Natural killer cell (primary cell): ENCODE results near the gene BSDC1. TPM values are rescaled to one million over a fixed set of nuclear protein-coding genes. Genes with fewer than 3 reads are reported as not detected.
A peak's percentile ranks its signal among the peaks of the same experiment; 100 is the strongest.

ENCODE experiments used
- ATAC-seq, 3 donors: fragments of 150-1000 bp in 2 of 3; fragments of 200-7000 bp in 1 of 3; cut with Tn5 transposase; 1 replicate in 1 of 3; 2 replicates in 2 of 3; pipeline ENCODE4 v1.10.0; 2021; ENCODE audit warnings: mild to moderate bottlenecking in 2 of 3, moderate library complexity in 2 of 3
- DNase-seq, 2 donors: peaks; one replicate each; pipeline versions ENCODE4 v3.0.0 to v3.0.0-alpha.2; 2013 to 2021; ENCODE audit warnings: mixed read lengths in 1 of 2
- H3K27ac ChIP-seq: one replicate; pipeline ENCODE4 v1.5.1; 2013; ENCODE audit warnings: mild to moderate bottlenecking, low read length
- H3K27me3 ChIP-seq: one replicate; pipeline ENCODE4 v1.6.1; 2013; ENCODE audit warnings: low read length; ENCODE audit not compliant: control insufficient read depth, insufficient read depth
- H3K36me3 ChIP-seq: one replicate; pipeline ENCODE4 v1.6.1; 2013; ENCODE audit warnings: low read length; ENCODE audit not compliant: control insufficient read depth, insufficient read depth
- H3K4me1 ChIP-seq: one replicate; pipeline ENCODE4 v1.6.1; 2013; ENCODE audit warnings: low read length; ENCODE audit not compliant: control insufficient read depth, insufficient read depth
- H3K4me3 ChIP-seq: one replicate; pipeline ENCODE4 v1.5.1; 2013; ENCODE audit warnings: low read length
- H3K9me3 ChIP-seq: one replicate; pipeline ENCODE4 v1.6.1; 2013; ENCODE audit warnings: low read length; ENCODE audit not compliant: control insufficient read depth, insufficient read depth
- H3K27ac Mint-ChIP-seq, 2 donors: one replicate each; pipeline ENCODE4 v1.8.0; 2022; ENCODE audit warnings: mild to moderate bottlenecking in 2 of 2, mixed read lengths in 2 of 2, moderate library complexity in 1 of 2
- H3K27me3 Mint-ChIP-seq, 2 donors: one replicate each; pipeline ENCODE4 v1.8.0; 2022; ENCODE audit warnings: low read depth in 2 of 2, mixed read lengths in 2 of 2
- H3K36me3 Mint-ChIP-seq: one replicate; pipeline ENCODE4 v1.8.0; 2022; ENCODE audit warnings: mixed read lengths
- H3K4me1 Mint-ChIP-seq, 2 donors: one replicate each; pipeline ENCODE4 v1.8.0; 2022; ENCODE audit warnings: mixed read lengths in 2 of 2
- H3K4me3 Mint-ChIP-seq: one replicate; pipeline ENCODE4 v1.8.0; 2022; ENCODE audit warnings: mild to moderate bottlenecking, moderate library complexity, mixed read lengths
- H3K9me3 Mint-ChIP-seq, 2 donors: one replicate each; pipeline ENCODE4 v1.8.0; 2022; ENCODE audit warnings: mixed read lengths in 2 of 2
- WGBS: methylation state at CpG from one replicate; pipeline ENCODE4 v1.1.7; 2013; ENCODE audit warnings: missing lambda C conversion rate; ENCODE audit not compliant: insufficient coverage; 5-methylcytosine and 5-hydroxymethylcytosine counted together
- intact Hi-C: fragments of 100-400 bp; cut with micrococcal nuclease; formaldehyde crosslinking; loops from one replicate; pipeline ENCODE4 v1.14.2; 2022
- total RNA-seq, 4 donors: library from RNA; stranded (reverse); fragments of 120-200 nt in 1 of 4; gene quantifications; one replicate each; pipeline versions ENCODE4 v1.2.3 to v1.2.4, GENCODE V29; 2013 to 2022
- TF ChIP-seq, protein P1 (sequence below): fragments of 200-600 bp; IDR thresholded peaks from one replicate; pipeline ENCODE4 v1.8.0; 2022; ENCODE audit warnings: antibody characterized with exemption

Gene BSDC1
- total RNA-seq, 3 donors from 2014 or later (not counting 1 experiment from before 2014, with no cell fraction given) = 150 to 203 (median 174) TPM

DNA sequence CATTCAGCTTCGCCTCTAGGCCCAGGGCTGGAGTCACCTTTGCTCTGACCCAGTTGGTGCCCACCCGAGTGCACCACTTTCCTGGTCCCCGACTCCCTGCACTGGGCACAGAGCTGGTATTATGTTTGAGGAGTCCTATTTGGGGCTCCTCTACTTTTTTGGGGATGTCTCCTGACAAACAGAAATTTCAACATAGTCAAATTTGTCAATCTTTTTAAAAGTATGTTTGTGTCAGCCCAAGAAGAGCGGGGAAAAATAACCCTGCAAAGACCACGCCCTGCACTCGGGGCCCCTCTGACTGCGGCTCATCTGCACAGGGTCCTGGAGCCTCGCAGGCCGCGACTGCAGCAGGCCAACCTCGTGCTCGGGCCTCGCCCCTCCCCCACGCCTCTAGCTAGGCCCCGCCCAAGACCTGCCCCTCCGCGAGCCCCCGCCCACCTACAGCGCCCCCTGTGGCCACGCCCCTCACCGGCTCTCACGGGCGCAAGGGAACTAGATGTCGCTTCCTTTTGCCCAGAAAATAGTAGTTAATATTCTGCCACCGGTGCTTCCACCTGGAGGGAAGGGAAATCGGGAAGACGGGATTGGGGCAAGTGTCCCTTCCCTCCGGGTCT is 43.3 kb downstream of the BSDC1 start:
- no peaks in the 10 kb centered on the region for H3K9me3 ChIP-seq
- peak overlapping the region; percentile 76 for H3K4me3 Mint-ChIP-seq
- peak overlapping the region; percentile 66 for H3K27ac ChIP-seq
- H3K36me3 Mint-ChIP-seq = no peaks in the 10 kb centered on the region
- DNase-seq (peak in 1 of 2 donors; percentile 79), ATAC-seq (peak; percentile 77 to 87 (median 78))
- H3K27ac Mint-ChIP-seq = peak overlapping the region; percentile 64 to 72
- 22% methylated on average over 28 of the region's 28 CpGs for WGBS
- H3K4me1 Mint-ChIP-seq = peaks cover 28 to 50% of the 10 kb centered on the region in 2 donors
- no peaks in the 10 kb centered on the region for H3K36me3 ChIP-seq
- intact Hi-C loops = loop anchor here (1.0 to 5.0 kb wide), 3 partner anchors 14 to 59 kb away; partner anchors contain the start of genes BSDC1 and HDAC1
- TF ChIP-seq, protein P1, sequence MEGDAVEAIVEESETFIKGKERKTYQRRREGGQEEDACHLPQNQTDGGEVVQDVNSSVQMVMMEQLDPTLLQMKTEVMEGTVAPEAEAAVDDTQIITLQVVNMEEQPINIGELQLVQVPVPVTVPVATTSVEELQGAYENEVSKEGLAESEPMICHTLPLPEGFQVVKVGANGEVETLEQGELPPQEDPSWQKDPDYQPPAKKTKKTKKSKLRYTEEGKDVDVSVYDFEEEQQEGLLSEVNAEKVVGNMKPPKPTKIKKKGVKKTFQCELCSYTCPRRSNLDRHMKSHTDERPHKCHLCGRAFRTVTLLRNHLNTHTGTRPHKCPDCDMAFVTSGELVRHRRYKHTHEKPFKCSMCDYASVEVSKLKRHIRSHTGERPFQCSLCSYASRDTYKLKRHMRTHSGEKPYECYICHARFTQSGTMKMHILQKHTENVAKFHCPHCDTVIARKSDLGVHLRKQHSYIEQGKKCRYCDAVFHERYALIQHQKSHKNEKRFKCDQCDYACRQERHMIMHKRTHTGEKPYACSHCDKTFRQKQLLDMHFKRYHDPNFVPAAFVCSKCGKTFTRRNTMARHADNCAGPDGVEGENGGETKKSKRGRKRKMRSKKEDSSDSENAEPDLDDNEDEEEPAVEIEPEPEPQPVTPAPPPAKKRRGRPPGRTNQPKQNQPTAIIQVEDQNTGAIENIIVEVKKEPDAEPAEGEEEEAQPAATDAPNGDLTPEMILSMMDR = peak; percentile 69
- no peaks in the 10 kb centered on the region for H3K9me3 Mint-ChIP-seq
- H3K27me3 Mint-ChIP-seq = peaks cover 0 to 2% of the 10 kb centered on the region in 2 donors
- peak overlapping the region; percentile 47 for H3K4me3 ChIP-seq
- no peaks in the 10 kb centered on the region for H3K27me3 ChIP-seq
- peaks cover 39% of the 10 kb centered on the region for H3K4me1 ChIP-seq

DNA sequence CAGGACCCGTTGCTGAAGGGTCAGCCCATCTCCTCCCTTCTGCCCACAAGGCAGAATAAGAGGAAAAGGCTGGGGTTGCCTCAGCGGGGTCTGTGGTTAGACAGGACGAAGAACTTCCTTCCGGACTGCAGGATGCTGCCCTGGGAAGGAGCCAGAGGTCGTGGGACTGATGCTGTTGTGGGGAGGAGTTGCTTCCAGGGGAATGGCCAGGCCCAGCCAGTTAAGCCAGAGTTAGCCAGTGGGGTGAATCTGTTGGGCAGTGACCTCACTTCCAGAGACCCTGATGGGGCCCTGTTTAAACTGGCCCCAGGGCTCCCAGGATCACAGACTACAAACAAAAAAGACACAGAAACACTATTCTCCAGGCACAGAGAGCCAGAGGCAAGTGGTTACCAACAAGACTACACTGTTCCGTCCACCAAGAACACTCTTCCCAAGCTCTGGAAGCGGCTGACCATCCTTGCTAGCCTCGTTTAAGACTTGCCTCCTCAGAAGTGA is 45.0 kb downstream of the BSDC1 start:
- H3K27me3 Mint-ChIP-seq = peaks cover 0 to 4% of the 10 kb centered on the region in 2 donors
- peaks cover 28 to 40% of the 10 kb centered on the region in 2 donors for H3K4me1 Mint-ChIP-seq
- intact Hi-C loops = no loop called here
- no peak overlapping the region for H3K4me3 Mint-ChIP-seq
- H3K27me3 ChIP-seq = no peaks in the 10 kb centered on the region
- ATAC-seq (no peak), DNase-seq (no peak)
- no peak overlapping the region for H3K4me3 ChIP-seq
- H3K9me3 Mint-ChIP-seq = no peaks in the 10 kb centered on the region
- peaks cover 43% of the 10 kb centered on the region for H3K4me1 ChIP-seq
- H3K36me3 ChIP-seq = no peaks in the 10 kb centered on the region
- peak overlapping the region in 1 of 2 donors; percentile 29 for H3K27ac Mint-ChIP-seq
- H3K9me3 ChIP-seq = no peaks in the 10 kb centered on the region
- no peaks in the 10 kb centered on the region for H3K36me3 Mint-ChIP-seq
- 31% methylated on average over 8 of the region's 8 CpGs for WGBS
- no peak overlapping the region for H3K27ac ChIP-seq
- TF ChIP-seq, protein P1 = no peak

DNA sequence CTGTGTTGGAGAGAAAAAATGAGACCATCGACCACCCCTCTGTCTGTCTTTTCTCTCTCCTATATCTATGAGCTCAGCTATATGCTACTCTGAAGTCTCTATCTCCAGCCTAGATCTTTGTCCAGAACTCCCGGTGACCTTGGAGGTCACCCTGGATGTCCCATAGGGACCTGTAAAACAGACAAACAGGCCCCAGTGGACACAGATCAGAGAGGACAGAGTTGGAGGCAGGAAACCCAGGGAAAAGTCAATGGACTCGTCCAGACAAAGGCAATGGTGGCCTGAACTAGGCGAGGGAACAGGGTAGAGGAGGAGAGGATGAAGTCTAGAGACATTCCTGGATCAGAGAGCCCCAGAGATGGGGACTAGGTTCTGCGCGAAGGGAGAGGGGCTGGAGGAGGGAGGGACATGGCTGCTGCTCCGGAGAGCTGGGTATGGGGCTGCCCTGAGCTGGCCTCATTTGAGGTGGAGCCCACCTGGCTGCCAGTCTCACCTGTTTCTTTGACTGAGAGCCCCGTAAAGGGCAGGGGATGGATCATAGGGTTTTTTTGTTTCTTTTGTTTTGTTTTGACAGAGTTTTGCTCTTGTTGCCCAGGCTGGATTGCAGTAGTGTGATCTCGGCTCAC is 47.6 kb downstream of the BSDC1 start:
- no peak for ATAC-seq
- no peak overlapping the region for H3K4me3 ChIP-seq
- TF ChIP-seq, protein P1 = no peak
- Mint-ChIP-seq H3K36me3 (no peaks in the 10 kb centered on the region), H3K9me3 (no peaks in the 10 kb centered on the region), H3K27ac (no peak overlapping the region), H3K4me1 (peaks cover 23 to 34% of the 10 kb centered on the region in 2 donors), H3K4me3 (no peak overlapping the region), H3K27me3 (peaks cover 0 to 4% of the 10 kb centered on the region in 2 donors)
- no peaks in the 10 kb centered on the region for H3K9me3 ChIP-seq
- H3K27ac ChIP-seq = no peak overlapping the region
- no peak for DNase-seq
- H3K4me1 ChIP-seq = peaks cover 36% of the 10 kb centered on the region
- WGBS = 91% methylated on average over 8 of the region's 9 CpGs
- intact Hi-C loops = no loop called here
- no peaks in the 10 kb centered on the region for H3K36me3 ChIP-seq
- no peaks in the 10 kb centered on the region for H3K27me3 ChIP-seq
